ENCODE measurements around the gene ZEB2.

ZEB2 gene

GRCh38 chr2:144519934-144520731 lies at the start of gene ZEB2:
Gene ZEB2 (minus strand): TSS chr2:144520119. CDS start chr2:144517350, 2,769 bp downstream.
- DNase-seq = no peak

- no peak for DNase-seq
These were observed 47.8 kb upstream of the ZEB2 start for GRCh38 chr2:144567745-144568144.

- DNase-seq = no peak
These were observed 46.5 kb upstream of the ZEB2 start for GRCh38 chr2:144566448-144566847.

- DNase-seq = no peak
These were observed 40.3 kb upstream of the ZEB2 start for GRCh38 chr2:144560251-144560650.

- no peak for DNase-seq
These were observed 39.8 kb upstream of the ZEB2 start for GRCh38 chr2:144559681-144560080.

- DNase-seq = no peak
These were observed 39.3 kb upstream of the ZEB2 start for GRCh38 chr2:144559242-144559641.

- DNase-seq = no peak
These were observed 34.7 kb upstream of the ZEB2 start for GRCh38 chr2:144554492-144555210.

- DNase-seq = no peak
These were observed 33.5 kb upstream of the ZEB2 start for GRCh38 chr2:144553379-144553778.

- no peak for DNase-seq
These were observed 32.9 kb upstream of the ZEB2 start for GRCh38 chr2:144552821-144553220.

GRCh38 chr2:144550911-144551310 lies 31.0 kb upstream of the ZEB2 start:
- DNase-seq = no peak

GRCh38 chr2:144550084-144550483 lies 30.2 kb upstream of the ZEB2 start:
- no peak for DNase-seq

GRCh38 chr2:144548532-144549191 lies 28.7 kb upstream of the ZEB2 start:
- no peak for DNase-seq

- DNase-seq = no peak
These were observed 28.2 kb upstream of the ZEB2 start for GRCh38 chr2:144548088-144548487.

GRCh38 chr2:144547494-144547893 lies 27.6 kb upstream of the ZEB2 start:
- DNase-seq = no peak

- no peak for DNase-seq
These were observed 27.0 kb upstream of the ZEB2 start for GRCh38 chr2:144546933-144547332.

GRCh38 chr2:144545787-144546186 lies 25.9 kb upstream of the ZEB2 start:
- no peak for DNase-seq

- DNase-seq = no peak
These were observed 24.1 kb upstream of the ZEB2 start for GRCh38 chr2:144544053-144544452.

GRCh38 chr2:144541396-144541795 lies 21.5 kb upstream of the ZEB2 start:
- DNase-seq = no peak

- DNase-seq = no peak
These were observed 19.4 kb upstream of the ZEB2 start for GRCh38 chr2:144539289-144539782.

GRCh38 chr2:144535300-144535699 lies 15.4 kb upstream of the ZEB2 start:
- DNase-seq = no peak

- no peak for DNase-seq
These were observed 13.3 kb upstream of the ZEB2 start for GRCh38 chr2:144533221-144533620.

GRCh38 chr2:144530596-144530995 lies 10.7 kb upstream of the ZEB2 start:
- no peak for DNase-seq

GRCh38 chr2:144529841-144530240 lies 9.9 kb upstream of the ZEB2 start:
- no peak for DNase-seq

- no peak for DNase-seq
These were observed 8.2 kb upstream of the ZEB2 start for GRCh38 chr2:144528108-144528507.

Data from CD4-positive, alpha-beta T cell treated with Interleukin-17A for 4 hours (primary cell).